GM21423 (cell line): ENCODE results near the gene PDK2.

Source experiments
- ATAC-seq: cut with Tn5 transposase; IDR thresholded peaks from one replicate; pipeline ENCODE4 v1.9.1; 2021; ENCODE audit warnings: mild to moderate bottlenecking, moderate library complexity; ENCODE audit not compliant: unreplicated experiment

PDK2 gene

GRCh38 chr17:50076591-50077235 lies 18.4 kb upstream of the PDK2 start:
- ATAC-seq: no peak

GRCh38 chr17:50078430-50078829 lies 16.7 kb upstream of the PDK2 start:
- no peak for ATAC-seq

GRCh38 chr17:50079334-50080095 lies 15.6 kb upstream of the PDK2 start:
- no peak for ATAC-seq

- ATAC-seq: no peak
Observed at GRCh38 chr17:50080096-50080480, 15.1 kb upstream of the PDK2 start.

- ATAC-seq: no peak
Observed at GRCh38 chr17:50080827-50081226, 14.3 kb upstream of the PDK2 start.

GRCh38 chr17:50081757-50082156 lies 13.4 kb upstream of the PDK2 start:
- ATAC-seq: no peak

GRCh38 chr17:50087246-50087911 lies 7.8 kb upstream of the PDK2 start:
- ATAC-seq: peak; percentile 52

- ATAC-seq: no peak
Observed at GRCh38 chr17:50087912-50088405, 7.2 kb upstream of the PDK2 start.

GRCh38 chr17:50088952-50089825 lies 6.0 kb upstream of the PDK2 start:
- no peak for ATAC-seq

GRCh38 chr17:50090071-50090470 lies 5.1 kb upstream of the PDK2 start:
- ATAC-seq: no peak

- ATAC-seq: no peak
Observed at GRCh38 chr17:50090971-50091917, 3.9 kb upstream of the PDK2 start.

- no peak for ATAC-seq
Observed at GRCh38 chr17:50091918-50092285, 3.2 kb upstream of the PDK2 start.

GRCh38 chr17:50093246-50093645 lies 1.9 kb upstream of the PDK2 start:
- ATAC-seq: no peak

- ATAC-seq: no peak
Observed at GRCh38 chr17:50093807-50094206, 1.3 kb upstream of the PDK2 start.

GRCh38 chr17:50094243-50094752 lies 853 bp upstream of the PDK2 start:
- ATAC-seq: peak; percentile 40

- no peak for ATAC-seq
Observed at GRCh38 chr17:50095626-50096037, 481 bp downstream of the PDK2 start.

- ATAC-seq: no peak
Observed at GRCh38 chr17:50096092-50096491, 941 bp downstream of the PDK2 start.

- ATAC-seq: no peak
Observed at GRCh38 chr17:50096758-50097157, 1.6 kb downstream of the PDK2 start.

- ATAC-seq: no peak
Observed at GRCh38 chr17:50097455-50097854, 2.3 kb downstream of the PDK2 start.

- no peak for ATAC-seq
Observed at GRCh38 chr17:50097926-50098325, 2.8 kb downstream of the PDK2 start.
